HG03354 (cell line): Measurements from ENCODE around the gene TBXAS1.

Experiments
- ATAC-seq: cut with Tn5 transposase; IDR thresholded peaks from one replicate; pipeline ENCODE4 v1.9.1; 2021; ENCODE audit warnings: mild to moderate bottlenecking; ENCODE audit not compliant: unreplicated experiment, poor library complexity, severe bottlenecking

Gene TBXAS1

GRCh38 chr7:139936760-139937310, 107.8 kb downstream of the TBXAS1 start:
- no peak for ATAC-seq

- no peak for ATAC-seq
Measured at GRCh38 chr7:139937715-139938114, 108.7 kb downstream of the TBXAS1 start.

DNA sequence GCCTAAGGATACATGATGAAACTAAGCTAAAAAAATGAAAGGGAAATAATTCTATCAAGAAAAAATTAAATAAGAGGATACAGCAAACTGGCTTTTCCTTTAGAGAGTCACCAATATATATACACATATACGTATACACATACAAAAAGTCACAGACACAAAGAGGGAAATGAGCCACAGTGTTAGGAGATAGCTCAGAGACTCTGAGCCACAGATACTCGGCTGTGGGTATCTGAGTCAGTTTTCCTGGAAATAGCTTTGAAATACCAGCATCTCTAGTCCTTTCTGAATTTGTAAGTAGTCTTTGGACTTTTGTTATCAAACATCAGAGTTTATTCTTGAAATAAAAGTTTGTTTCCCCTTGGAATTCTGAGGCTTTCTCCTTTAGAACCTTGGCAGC, 111.8 kb downstream of the TBXAS1 start:
- no peak for ATAC-seq

DNA sequence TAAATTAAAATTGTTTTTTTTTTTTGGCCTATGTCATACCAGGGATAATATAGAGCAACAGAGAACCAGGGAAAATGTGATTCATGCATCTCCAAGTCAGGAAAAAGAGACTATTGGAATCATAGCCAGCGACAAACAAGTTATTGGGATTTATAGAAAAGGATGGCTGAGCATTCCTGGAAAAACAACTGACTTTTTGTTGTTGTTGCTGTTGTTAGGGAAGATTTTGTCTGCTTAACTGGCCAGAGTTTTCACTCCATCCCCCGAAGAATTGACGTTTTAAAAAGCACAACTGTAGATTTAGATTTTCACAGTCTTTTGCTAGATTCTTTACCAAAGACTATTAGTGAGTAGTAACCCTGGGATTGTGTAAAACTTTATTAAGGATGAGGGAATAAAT, 112.4 kb downstream of the TBXAS1 start:
- no peak for ATAC-seq

DNA sequence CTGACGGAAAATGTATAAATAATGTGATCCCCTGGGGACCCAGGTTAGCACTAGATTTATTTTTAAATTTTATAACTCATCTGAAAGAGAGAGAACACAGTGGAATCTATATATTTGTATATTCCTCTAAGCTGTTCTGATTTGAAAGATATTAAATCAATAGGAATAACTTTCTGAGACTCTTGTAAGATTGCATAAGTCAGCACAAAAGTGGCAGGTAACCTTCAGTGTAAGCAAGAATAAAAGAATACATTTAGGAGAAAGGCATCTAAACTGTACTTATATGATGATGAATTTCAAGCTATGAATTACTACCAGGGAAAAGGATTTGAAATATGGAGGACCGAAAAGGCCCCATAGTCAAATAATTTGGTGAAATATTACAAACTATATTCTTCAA, 112.8 kb downstream of the TBXAS1 start:
- ATAC-seq, result no peak

DNA sequence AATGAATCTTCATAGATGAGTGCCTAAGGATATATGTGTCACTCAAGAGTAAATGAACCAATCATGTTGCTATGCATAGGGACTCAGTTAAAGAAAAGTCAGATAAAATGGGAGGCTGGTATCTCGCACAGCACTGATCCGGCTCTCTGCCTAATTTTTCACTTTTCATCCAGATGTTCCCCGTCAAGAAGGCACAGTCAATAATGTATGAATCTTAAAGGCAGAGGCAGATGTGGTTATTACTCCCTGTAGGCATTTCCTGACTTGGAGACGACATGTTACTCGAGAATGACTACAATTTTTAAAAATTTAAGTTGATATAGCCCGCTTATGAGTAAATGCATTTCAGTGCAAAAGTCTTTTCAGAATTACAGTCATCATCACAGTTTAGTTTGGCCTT, 113.6 kb downstream of the TBXAS1 start:
- ATAC-seq, result no peak

GRCh38 chr7:139943401-139943800, 114.3 kb downstream of the TBXAS1 start:
- ATAC-seq, result no peak

DNA sequence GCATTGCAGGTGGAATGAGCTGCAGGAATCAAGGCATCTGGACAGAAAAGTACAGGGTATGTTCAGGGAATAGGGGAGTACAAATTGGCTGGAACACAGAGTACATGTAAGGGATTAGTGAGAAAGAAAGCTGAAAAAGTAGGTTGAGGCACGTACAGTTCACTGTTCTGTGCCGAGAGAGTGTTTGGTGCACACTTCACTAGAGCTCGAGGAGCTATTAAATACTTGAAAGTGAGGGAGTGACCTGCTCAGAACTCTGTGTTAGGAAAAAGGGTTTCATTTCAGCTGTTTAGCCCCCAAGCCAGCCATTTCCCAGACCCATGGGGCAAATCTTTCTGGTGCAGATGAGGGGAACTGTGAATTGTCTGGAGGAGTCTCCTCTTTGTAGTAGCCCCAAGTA, 115.2 kb downstream of the TBXAS1 start:
- ATAC-seq, result no peak

DNA sequence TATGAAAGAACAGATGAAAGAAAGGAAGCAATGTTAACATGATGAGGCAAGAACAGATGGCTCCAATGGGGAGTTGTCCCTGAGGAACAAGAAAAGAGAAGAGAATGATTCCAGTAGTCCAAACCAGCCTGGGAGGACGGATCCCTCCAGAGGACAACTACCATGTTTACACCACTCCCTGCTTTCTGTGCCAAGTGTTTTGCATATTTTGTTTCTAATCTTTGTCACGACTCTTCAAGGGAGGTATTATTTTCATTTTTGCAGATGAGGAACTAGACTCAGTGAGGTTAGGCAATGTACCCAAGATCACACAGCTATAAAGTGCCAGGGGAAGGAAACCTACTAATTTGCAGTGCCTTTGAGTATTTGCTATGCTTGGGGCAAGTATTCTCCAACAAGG, 117.5 kb downstream of the TBXAS1 start:
- no peak for ATAC-seq

GRCh38 chr7:139947021-139947420, 118.0 kb downstream of the TBXAS1 start:
- no peak for ATAC-seq

- ATAC-seq, result no peak
Measured at GRCh38 chr7:139948167-139948566, 119.1 kb downstream of the TBXAS1 start.

DNA sequence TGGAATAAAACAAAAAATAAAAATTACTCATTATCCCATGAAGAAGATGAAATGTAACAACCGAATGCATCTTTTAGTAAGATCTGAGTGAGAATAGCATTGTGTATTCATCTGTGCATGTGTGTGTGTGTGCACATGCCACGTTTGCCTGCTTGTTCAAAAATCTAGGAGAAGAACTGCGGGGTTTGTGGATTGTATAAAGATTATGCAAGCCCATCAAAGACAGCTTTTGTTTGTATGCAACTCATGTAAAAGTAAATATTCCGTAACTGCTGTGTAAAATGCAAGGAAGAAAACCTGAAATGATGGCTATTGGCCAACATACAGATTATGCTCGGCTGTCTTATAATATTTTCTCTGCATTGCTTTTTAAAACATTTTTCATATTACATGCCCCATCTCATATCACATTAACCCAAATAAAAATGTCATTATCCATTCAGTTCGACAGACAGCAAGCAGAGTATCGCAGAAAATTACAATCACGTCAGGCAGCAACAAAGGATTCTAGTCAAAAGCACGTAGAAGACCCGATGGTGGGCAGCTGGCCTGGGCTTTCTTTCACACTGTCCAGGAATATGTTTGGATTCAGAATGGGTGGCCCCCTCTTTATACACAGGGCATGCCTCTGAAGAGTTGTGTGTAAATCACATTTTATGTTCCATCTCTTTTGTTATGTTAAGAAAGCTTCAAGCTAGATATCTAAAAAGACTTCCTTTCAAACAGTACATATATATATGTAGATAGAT, 119.7 kb downstream of the TBXAS1 start:
- ATAC-seq, result no peak

DNA sequence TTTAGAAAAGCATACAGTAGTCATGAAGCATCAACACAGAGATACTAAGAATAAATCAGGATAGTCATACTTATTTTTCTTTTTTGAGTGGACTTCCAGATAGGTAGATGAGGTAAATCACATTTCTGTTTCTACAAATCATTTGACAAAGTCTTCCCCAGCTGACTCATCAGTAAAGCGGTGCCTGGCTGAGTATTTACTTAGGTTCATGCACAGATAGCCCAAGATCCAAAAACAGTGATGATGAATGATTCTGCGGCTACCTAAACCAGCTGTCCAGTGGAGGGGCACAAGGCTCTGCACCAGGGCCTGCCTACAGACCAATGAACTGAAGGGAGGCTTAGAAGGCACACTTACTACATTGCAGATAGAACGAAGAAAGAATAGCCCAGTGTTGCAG, 120.6 kb downstream of the TBXAS1 start:
- no peak for ATAC-seq

GRCh38 chr7:139950881-139951525, 121.9 kb downstream of the TBXAS1 start:
- ATAC-seq, result no peak

- ATAC-seq, result no peak
Measured at GRCh38 chr7:139953229-139953628, 124.2 kb downstream of the TBXAS1 start.

- no peak for ATAC-seq
Measured at GRCh38 chr7:139955109-139955820, 126.2 kb downstream of the TBXAS1 start.

- no peak for ATAC-seq
Measured at GRCh38 chr7:139958599-139959284, 129.7 kb downstream of the TBXAS1 start.

GRCh38 chr7:139959285-139959628, 130.2 kb downstream of the TBXAS1 start:
- no peak for ATAC-seq

GRCh38 chr7:139959718-139960117, 130.7 kb downstream of the TBXAS1 start:
- ATAC-seq, result no peak

DNA sequence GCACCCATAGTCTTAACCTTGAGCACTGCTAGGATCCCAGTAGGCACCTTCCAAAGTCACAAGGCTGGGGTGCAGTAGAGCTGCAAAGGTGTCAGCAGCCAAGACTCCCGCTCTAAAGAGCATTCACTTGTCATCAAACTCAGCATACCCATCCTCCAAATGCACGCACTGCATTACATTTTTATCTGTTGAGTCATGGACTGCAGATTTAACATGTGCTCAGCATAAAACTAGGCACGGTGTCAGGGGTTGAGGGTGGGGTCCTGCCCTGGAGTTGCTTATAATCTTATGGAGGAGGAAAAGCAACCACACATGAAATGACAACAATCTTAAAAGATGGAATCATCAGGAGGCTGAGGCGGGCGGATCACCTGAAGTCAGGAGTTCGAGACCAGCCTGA, 131.1 kb downstream of the TBXAS1 start:
- no peak for ATAC-seq
